Measurements from ENCODE around the gene SLC25A18. TPM values are rescaled to one million over a fixed set of nuclear protein-coding genes. Genes with fewer than 3 reads are reported as not detected.

Gene SLC25A18
- total RNA-seq, 1 experiment from 2014 or later: 0.28 TPM

DNA sequence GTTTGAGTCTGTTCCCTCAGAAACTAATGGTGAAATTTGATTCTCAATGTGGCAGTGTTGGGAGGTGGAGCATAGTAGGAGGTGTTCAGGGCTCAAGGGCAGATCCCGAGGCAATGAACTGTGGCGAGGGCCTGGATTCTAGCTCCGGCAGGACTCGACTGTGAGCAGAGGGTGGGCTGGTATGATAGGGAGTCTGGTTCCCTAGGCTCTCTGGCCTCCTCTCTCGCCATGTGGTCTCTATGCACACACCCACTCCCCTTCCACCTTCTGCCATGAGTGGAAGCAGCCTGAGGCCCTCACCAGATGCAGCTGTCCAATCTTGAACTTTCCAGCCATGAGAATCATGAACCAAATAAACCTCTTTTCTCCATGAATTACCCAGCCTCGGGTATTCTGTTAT is 32.9 kb downstream of the SLC25A18 start:
- intact Hi-C loops (cut with micrococcal nuclease; ENCODE audit: unreplicated experiment): no loop called here
- Mint-ChIP-seq H3K9me3 (ENCODE audit: low read depth, unreplicated experiment) (no peaks in the 10 kb centered on the region), H3K4me1 (ENCODE audit: low read depth, unreplicated experiment) (no peaks in the 10 kb centered on the region), H3K4me3 (ENCODE audit: low read depth, unreplicated experiment) (no peak overlapping the region), H3K36me3 (ENCODE audit: insufficient read depth, unreplicated experiment) (peaks cover 73% of the 10 kb centered on the region), H3K27ac (ENCODE audit: unreplicated experiment) (no peak overlapping the region), H3K27me3 (ENCODE audit: unreplicated experiment) (no peaks in the 10 kb centered on the region)
- BruUV-seq (replicated peaks): no TSS peak
- CTCF ChIA-PET: no interaction called here
- TF ChIP-seq, protein P1, sequence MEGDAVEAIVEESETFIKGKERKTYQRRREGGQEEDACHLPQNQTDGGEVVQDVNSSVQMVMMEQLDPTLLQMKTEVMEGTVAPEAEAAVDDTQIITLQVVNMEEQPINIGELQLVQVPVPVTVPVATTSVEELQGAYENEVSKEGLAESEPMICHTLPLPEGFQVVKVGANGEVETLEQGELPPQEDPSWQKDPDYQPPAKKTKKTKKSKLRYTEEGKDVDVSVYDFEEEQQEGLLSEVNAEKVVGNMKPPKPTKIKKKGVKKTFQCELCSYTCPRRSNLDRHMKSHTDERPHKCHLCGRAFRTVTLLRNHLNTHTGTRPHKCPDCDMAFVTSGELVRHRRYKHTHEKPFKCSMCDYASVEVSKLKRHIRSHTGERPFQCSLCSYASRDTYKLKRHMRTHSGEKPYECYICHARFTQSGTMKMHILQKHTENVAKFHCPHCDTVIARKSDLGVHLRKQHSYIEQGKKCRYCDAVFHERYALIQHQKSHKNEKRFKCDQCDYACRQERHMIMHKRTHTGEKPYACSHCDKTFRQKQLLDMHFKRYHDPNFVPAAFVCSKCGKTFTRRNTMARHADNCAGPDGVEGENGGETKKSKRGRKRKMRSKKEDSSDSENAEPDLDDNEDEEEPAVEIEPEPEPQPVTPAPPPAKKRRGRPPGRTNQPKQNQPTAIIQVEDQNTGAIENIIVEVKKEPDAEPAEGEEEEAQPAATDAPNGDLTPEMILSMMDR (IDR thresholded peaks at IDR 0.05; ENCODE audit: unreplicated experiment): no peak
- DNase-seq: no peak

DNA sequence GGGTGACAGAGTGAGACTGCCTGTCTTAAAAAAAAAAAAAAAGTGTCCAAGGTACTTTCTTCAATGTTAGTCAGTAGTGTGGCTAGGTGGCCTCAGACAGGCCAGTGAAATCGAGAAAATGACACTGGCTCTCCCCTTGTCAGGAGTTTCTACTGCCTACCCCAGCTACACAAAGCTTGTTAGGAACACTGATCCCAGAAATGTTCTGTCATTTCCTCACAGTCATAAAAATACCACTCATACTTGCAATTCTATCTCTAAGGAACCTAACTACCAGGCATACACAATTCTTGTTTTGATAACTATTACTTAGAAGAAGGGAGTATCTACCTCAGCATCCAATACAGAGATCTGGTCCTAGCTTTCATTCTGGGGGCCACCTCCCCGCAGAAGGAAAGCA is 33.9 kb downstream of the SLC25A18 start:
- Mint-ChIP-seq H3K4me1 (ENCODE audit: low read depth, unreplicated experiment) (no peaks in the 10 kb centered on the region), H3K36me3 (ENCODE audit: insufficient read depth, unreplicated experiment) (peaks cover 63% of the 10 kb centered on the region), H3K4me3 (ENCODE audit: low read depth, unreplicated experiment) (no peak overlapping the region), H3K9me3 (ENCODE audit: low read depth, unreplicated experiment) (no peaks in the 10 kb centered on the region), H3K27ac (ENCODE audit: unreplicated experiment) (no peak overlapping the region), H3K27me3 (ENCODE audit: unreplicated experiment) (no peaks in the 10 kb centered on the region)
- intact Hi-C loops (cut with micrococcal nuclease; ENCODE audit: unreplicated experiment): no loop called here
- BruUV-seq (replicated peaks): no TSS peak
- TF ChIP-seq, protein P1 (IDR thresholded peaks at IDR 0.05; ENCODE audit: unreplicated experiment): no peak
- no peak for DNase-seq
- CTCF ChIA-PET: no interaction called here

DNA sequence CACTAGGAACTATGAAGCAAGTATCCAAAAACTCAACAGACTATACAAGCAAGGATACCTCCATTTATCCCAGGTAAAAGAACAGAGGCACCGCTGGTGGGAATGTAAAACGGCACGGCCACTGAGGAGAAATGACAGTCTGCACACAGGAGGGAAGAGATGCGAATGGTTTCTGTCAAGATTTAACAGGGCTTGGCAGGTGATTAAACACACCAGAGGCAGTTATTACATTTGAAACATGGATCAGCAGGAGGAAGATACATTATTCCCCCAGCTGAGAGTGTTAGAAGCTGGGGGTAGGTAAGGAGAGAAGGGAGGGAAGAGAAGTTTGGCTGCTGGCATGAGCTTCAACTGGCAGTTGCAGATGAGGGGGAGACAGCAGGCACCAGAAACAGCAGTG is 35.0 kb downstream of the SLC25A18 start:
- no peaks in the 10 kb centered on the region for H3K4me1 Mint-ChIP-seq (ENCODE audit: low read depth, unreplicated experiment)
- H3K9me3 Mint-ChIP-seq (ENCODE audit: low read depth, unreplicated experiment): no peaks in the 10 kb centered on the region
- CTCF ChIA-PET: no interaction called here
- TF ChIP-seq, protein P1 (IDR thresholded peaks at IDR 0.05; ENCODE audit: unreplicated experiment): no peak
- no peak overlapping the region for H3K4me3 Mint-ChIP-seq (ENCODE audit: low read depth, unreplicated experiment)
- intact Hi-C loops (cut with micrococcal nuclease; ENCODE audit: unreplicated experiment): no loop called here
- H3K27ac Mint-ChIP-seq (ENCODE audit: unreplicated experiment): no peak overlapping the region
- H3K27me3 Mint-ChIP-seq (ENCODE audit: unreplicated experiment): no peaks in the 10 kb centered on the region
- peaks cover 52% of the 10 kb centered on the region for H3K36me3 Mint-ChIP-seq (ENCODE audit: insufficient read depth, unreplicated experiment)
- no TSS peak for BruUV-seq (replicated peaks)
- no peak for DNase-seq

DNA sequence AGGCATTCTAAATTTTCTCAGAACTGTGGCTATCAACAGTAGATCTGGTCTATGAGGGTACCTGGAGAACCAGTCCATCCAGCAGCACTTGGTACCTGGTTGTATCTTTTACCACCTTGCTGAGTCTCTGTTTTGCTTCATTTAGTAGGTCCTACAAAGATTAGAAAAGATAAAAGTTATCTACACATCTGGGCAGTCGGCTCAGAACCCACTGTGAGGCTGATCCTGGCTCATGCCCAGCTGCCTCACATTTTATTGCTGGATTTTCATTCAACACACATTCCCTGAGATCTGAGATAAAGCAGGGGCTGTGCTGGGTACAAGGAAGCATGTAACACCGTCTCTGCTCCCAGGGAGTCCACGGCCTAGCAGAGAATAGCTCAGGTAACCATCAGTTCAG is 37.7 kb downstream of the SLC25A18 start:
- TF ChIP-seq, protein P1 (IDR thresholded peaks at IDR 0.05; ENCODE audit: unreplicated experiment): no peak
- no peaks in the 10 kb centered on the region for H3K9me3 Mint-ChIP-seq (ENCODE audit: low read depth, unreplicated experiment)
- intact Hi-C loops (cut with micrococcal nuclease; ENCODE audit: unreplicated experiment): loop anchor here (10.0 kb wide), 1 partner anchor 46 kb away; no protein-coding TSS in a partner anchor
- no peaks in the 10 kb centered on the region for H3K4me1 Mint-ChIP-seq (ENCODE audit: low read depth, unreplicated experiment)
- peaks cover 37% of the 10 kb centered on the region for H3K36me3 Mint-ChIP-seq (ENCODE audit: insufficient read depth, unreplicated experiment)
- H3K27ac Mint-ChIP-seq (ENCODE audit: unreplicated experiment): no peak overlapping the region
- CTCF ChIA-PET: interaction anchor here (0.8 kb wide), 1 partner anchor 43 kb away, joined by 3 read pairs; no protein-coding TSS in a partner anchor
- H3K4me3 Mint-ChIP-seq (ENCODE audit: low read depth, unreplicated experiment): no peak overlapping the region
- no peaks in the 10 kb centered on the region for H3K27me3 Mint-ChIP-seq (ENCODE audit: unreplicated experiment)
- DNase-seq: no peak
- no TSS peak for BruUV-seq (replicated peaks)

All from Calu3 (cell line).